Measurements from ENCODE around the gene AIPL1. TPM values are rescaled to one million over a fixed set of nuclear protein-coding genes. Genes with fewer than 3 reads are reported as not detected.

AIPL1 gene
- total and polyA plus RNA-seq, 7 donors: not detected

DNA sequence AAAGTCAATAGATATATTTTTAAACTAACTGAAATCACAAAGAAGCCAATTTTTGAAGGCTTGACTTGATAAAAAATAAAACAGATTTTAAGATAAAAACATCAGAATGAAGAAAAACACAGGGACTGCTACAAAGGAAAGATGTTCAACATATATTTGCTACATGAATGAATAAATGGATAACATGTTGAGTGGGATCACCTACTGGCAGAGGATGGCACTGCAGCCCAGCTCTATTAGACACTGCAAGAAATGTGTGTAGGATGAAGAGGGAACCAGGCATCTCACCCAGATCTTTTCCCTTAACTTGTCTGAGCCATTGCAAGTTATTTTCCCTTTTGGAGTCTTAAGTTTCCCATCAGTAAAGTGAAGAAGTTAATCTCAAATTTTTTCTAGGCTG, 4.2 kb downstream of the AIPL1 start:
- ATAC-seq (no peak), DNase-seq (no peak)
- Histone ChIP-seq H3K27me3 (ENCODE audit: insufficient read depth in 3 of 3, low read length in 2 of 3) (no peaks in the 10 kb centered on the region), H3K36me3 (ENCODE audit: insufficient read depth in 1 of 2, low read depth in 1 of 2) (no peaks in the 10 kb centered on the region), H3K27ac (no peak overlapping the region), H3K4me1 (no peaks in the 10 kb centered on the region), H3K4me3 (no peak overlapping the region), H3K9me3 (peaks cover 9% of the 10 kb centered on the region)
- intact Hi-C loops (cut with DNase I): loop anchor here in 1 of 2 donors (10.0 kb wide), 1 partner anchor 1176 kb away; no protein-coding TSS in a partner anchor
- TF ChIP-seq, protein P1, sequence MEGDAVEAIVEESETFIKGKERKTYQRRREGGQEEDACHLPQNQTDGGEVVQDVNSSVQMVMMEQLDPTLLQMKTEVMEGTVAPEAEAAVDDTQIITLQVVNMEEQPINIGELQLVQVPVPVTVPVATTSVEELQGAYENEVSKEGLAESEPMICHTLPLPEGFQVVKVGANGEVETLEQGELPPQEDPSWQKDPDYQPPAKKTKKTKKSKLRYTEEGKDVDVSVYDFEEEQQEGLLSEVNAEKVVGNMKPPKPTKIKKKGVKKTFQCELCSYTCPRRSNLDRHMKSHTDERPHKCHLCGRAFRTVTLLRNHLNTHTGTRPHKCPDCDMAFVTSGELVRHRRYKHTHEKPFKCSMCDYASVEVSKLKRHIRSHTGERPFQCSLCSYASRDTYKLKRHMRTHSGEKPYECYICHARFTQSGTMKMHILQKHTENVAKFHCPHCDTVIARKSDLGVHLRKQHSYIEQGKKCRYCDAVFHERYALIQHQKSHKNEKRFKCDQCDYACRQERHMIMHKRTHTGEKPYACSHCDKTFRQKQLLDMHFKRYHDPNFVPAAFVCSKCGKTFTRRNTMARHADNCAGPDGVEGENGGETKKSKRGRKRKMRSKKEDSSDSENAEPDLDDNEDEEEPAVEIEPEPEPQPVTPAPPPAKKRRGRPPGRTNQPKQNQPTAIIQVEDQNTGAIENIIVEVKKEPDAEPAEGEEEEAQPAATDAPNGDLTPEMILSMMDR (IDR thresholded peaks at IDR 0.05): peak; percentile 12

DNA sequence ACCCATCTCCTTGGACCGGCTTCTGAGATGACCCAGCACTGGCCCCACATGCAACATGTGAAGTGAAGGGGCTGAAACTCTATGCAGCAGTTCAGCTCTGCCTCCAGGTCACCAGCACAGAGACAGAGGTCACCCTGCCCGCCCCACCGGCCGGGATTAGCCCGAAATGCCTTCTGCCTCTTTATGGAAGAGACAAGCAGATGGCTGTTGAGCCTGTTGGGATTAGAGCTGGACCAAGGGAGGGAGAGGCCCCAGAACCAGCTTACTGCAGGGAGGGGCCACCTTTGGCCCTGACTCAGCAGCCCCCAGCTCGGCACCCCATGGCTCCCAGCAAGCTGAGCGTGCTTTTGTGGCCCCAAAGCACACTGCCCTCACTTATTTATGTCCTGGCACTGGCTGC, 5.7 kb downstream of the AIPL1 start:
- Histone ChIP-seq H3K27ac (no peak overlapping the region), H3K4me1 (no peaks in the 10 kb centered on the region), H3K9me3 (peaks cover 9% of the 10 kb centered on the region), H3K36me3 (ENCODE audit: insufficient read depth in 1 of 2, low read depth in 1 of 2) (no peaks in the 10 kb centered on the region), H3K4me3 (no peak overlapping the region), H3K27me3 (ENCODE audit: insufficient read depth in 3 of 3, low read length in 2 of 3) (no peaks in the 10 kb centered on the region)
- intact Hi-C loops (cut with DNase I): no loop called here
- WGBS, 3 donors: 71 to 85% (median 71%) methylated on average over 7 of the region's 7 CpGs
- no peak for DNase-seq
- ATAC-seq: no peak
- TF ChIP-seq, protein P1 (IDR thresholded peaks at IDR 0.05): no peak

DNA sequence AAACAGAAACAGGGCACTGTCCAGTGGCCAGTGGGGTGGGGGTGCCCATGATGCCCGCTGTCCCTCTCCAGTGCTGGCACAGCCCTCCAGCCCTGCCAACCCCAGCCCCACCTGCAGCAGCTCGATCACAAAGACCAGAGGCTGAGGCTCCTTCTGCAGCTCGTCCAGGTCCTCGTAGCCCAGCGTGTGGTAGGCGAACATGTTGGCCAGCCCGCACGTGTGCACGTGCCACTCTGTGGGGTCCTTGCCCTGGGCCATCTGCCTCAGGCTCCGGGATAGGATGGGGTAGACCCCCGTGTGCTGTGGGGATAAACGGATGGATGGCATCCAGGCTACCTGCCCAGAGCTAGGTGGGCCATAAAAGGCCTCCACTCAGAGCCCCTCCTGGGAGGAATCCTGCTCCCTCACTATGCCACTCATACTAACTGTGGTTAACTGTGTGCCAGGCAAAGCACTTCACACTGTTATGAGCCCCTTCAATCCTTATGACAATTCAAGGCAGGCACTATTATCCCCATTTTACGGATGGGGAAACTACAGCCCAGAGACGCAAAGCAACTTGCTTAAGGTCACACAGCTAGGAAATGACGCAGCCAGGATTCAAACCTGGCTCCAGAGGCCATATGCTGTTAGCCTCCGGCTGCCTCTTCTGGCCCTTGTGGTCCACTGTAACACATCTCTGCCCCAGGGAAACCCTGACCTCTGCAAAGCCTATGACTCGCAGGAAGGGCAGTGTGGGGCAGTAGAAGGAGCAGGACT, 6.5 kb downstream of the AIPL1 start:
- H3K4me1 ChIP-seq: no peaks in the 10 kb centered on the region
- H3K9me3 ChIP-seq: peaks cover 9% of the 10 kb centered on the region
- WGBS, 3 donors: 85 to 88% (median 86%) methylated on average over 17 of the region's 17 CpGs
- ATAC-seq (no peak), DNase-seq (no peak)
- H3K27ac ChIP-seq: no peak overlapping the region
- TF ChIP-seq, protein P1 (IDR thresholded peaks at IDR 0.05): no peak
- no peaks in the 10 kb centered on the region for H3K36me3 ChIP-seq (ENCODE audit: insufficient read depth in 1 of 2, low read depth in 1 of 2)
- intact Hi-C loops (cut with DNase I): no loop called here
- H3K4me3 ChIP-seq: no peak overlapping the region
- no peaks in the 10 kb centered on the region for H3K27me3 ChIP-seq (ENCODE audit: insufficient read depth in 3 of 3, low read length in 2 of 3)

DNA sequence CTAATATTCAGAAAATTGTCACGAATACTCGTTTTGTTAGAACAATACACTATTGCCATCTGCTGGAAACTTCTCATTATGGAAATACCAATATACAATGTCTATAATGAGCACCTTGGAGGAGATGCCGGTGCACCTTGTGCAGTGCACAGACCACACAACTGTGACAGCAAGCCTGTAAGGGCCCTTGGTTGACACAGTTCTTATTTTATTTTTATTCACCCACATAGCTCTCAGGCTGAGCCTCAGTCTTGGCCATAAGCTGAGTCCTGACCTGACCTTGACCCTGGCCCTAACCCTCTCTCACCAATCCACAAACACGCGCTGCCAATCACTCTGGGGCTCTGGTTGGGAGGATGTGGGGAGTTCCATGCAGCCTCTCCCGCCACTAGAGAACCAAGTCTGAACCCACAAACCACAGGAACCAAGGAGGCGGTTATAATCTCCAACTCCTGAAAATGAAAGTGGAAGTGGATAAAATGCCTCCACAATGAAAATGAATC, 7.6 kb downstream of the AIPL1 start:
- Histone ChIP-seq H3K9me3 (peaks cover 9% of the 10 kb centered on the region), H3K4me3 (no peak overlapping the region), H3K36me3 (ENCODE audit: insufficient read depth in 1 of 2, low read depth in 1 of 2) (no peaks in the 10 kb centered on the region), H3K4me1 (no peaks in the 10 kb centered on the region), H3K27ac (no peak overlapping the region), H3K27me3 (ENCODE audit: insufficient read depth in 3 of 3, low read length in 2 of 3) (no peaks in the 10 kb centered on the region)
- no peak for DNase-seq
- TF ChIP-seq, protein P1 (IDR thresholded peaks at IDR 0.05): no peak
- no peak for ATAC-seq
- 64 to 69% (median 69%) methylated on average over 7 of the region's 7 CpGs for WGBS, 3 donors
- intact Hi-C loops (cut with DNase I): no loop called here
